Stimulated activated CD4-positive, alpha-beta T cell treated with anti-CD3 and anti-CD28 coated beads, Interleukin-4, amount 100 ng/mL, for 48 hours (primary cell): ENCODE measurements around the gene MFAP3.

Experiments
- DNase-seq, 2 donors: peaks; one replicate each; pipeline ENCODE4 v3.0.0-alpha.2; 2020; ENCODE audit warnings: low read depth in 2 of 2

MFAP3 gene

DNA sequence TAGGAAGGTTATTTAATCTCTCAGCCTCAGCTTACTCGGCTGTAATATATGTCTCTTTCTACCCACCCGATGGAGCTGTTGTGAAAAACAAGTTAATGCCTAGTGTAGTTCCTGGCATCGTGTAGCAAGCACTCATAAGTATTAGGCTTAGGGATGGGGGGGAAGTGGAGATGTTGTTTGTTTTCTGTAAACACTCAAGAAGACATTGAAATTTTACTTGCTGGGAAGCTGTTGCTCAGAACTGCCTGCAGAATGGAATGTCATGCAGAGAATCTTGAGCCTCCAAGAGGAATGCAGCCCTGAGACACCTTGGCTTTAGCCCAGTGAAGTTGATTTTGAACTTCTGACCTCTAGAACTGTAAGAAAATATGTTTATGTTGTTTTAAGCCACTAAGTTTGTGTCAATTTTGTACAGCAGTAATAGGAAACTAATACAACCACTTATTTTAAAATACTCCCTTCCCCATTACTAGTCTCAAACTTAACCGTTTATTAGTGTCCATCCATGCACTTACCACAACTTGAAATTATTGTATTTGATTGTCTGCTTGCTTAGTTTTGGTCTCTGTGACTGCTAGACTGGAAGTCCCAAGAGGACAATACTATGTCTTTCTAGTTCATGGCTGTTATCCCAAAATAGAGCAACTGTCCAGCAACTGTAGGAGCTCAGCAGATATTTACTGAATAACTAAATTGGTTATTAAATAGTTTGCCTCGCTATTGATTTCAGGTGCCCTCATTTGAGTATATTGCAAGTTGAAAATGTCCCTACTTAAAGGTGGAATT, 53.8 kb downstream of the MFAP3 start:
- no peak for DNase-seq

GRCh38 chr5:154093142-154093532, 54.4 kb downstream of the MFAP3 start:
- no peak for DNase-seq

DNA sequence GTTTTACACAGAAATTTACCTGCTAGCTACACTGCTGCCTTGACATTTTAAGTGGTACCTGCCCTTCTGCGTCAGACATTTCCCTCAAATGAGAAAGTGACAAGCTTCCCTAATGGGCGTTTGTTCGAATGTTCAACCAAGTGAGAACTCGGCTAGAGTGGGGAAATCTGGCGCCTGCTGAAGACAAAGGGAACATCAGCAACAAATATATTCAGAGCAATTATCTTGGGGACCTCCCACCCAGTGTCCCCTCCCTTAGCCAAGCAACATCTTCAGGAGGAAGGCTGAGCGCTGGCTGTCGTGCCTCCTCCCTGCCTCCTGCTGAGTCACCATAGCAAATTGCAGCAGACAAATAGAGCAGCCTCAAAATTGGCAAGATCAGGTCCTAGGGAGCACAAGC, 57.1 kb downstream of the MFAP3 start:
- DNase-seq = no peak

- DNase-seq = no peak
These were observed 58.3 kb downstream of the MFAP3 start for GRCh38 chr5:154097031-154097430.

- DNase-seq = no peak
These were observed 59.7 kb downstream of the MFAP3 start for GRCh38 chr5:154098465-154098864.

DNA sequence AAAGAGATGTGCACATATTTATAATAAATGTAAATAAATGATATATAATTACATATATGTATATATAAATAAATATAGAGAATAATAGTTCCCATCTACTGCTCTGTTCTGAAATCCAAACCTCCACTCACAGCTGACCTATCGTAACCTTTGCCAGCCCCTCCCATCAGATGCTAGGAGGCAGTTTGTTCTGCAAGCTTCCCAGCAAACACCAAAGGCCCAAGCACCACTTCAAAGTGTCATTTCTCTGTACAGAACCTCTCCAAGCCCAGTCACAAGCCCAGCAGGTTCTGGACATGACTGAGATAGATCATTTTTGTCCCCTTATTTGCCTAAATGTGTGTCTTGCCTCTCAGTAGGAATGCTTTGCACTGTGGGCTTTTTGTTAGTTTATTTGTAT, 62.4 kb downstream of the MFAP3 start:
- DNase-seq = no peak

- no peak for DNase-seq
These were observed 64.5 kb downstream of the MFAP3 start for GRCh38 chr5:154103233-154103632.
